HG03066 (cell line): ENCODE results near the gene CIART.
"Not testable (repeated sequence)": the region's sequence is repeated elsewhere in the genome, so short reads cannot be mapped to it uniquely, and the experiment has no call there.

Experiments
- ATAC-seq: cut with Tn5 transposase; IDR thresholded peaks from one replicate; pipeline ENCODE4 v1.9.1; 2021; ENCODE audit warnings: low read depth; ENCODE audit not compliant: unreplicated experiment

The CIART gene

DNA sequence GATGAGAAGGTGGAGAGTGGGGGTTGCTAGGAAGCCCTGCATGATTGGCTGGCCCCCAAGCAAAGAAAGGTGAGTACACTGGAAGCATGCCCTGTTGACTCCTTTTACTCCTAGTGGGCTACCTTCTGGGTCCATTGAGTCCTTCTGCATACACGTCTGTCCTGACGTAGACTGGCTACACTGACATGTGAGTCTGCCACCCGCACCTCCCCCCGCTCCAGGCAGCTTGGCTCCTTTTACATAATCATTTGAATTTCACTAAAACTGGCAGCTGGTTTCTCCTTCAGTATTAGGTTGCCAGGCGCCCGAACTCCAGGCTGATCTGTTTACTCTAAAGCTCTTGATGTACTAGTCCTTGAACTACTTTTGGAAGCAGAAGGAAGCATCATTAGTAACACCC, 20.0 kb downstream of the CIART start:
- no peak for ATAC-seq

DNA sequence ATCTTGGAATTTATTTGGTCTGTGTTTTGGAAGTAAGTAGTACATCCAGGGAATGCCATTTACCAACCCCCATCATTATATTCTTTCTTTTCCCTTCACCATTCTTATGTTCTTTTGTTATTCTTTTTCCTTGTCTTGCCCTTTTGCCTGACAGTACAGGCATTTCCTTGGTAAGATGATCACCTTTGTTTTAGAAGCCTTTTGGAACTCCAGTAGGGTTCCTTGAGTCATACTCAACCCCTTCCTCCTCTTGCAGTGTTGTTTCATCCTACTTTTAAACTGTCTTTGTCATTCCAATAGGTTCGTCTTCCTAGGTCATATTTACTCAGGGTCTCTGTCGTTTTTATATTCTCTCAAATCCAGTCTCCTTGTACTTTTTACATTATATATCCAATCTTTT, 20.5 kb downstream of the CIART start:
- ATAC-seq, result no peak

DNA sequence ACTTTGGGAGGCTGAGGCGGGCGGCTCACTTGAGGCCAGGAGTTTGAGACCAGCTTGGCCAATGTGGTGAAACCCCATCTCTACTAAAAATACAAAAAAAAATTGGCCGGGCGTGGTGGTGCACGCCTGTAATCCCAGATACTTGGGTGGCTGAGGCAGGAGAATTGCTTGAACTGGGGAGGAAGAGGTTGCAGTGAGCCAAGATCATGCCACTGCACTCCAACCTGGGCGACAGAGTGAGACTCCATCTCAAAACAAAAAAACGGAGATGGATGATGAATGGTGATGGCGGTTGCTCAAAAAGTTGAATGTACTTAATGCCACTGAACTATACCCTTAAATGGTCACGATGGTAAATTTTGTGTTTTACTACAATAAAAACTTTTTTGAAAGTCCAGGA, 26.2 kb downstream of the CIART start:
- not testable (repeated sequence) for ATAC-seq

DNA sequence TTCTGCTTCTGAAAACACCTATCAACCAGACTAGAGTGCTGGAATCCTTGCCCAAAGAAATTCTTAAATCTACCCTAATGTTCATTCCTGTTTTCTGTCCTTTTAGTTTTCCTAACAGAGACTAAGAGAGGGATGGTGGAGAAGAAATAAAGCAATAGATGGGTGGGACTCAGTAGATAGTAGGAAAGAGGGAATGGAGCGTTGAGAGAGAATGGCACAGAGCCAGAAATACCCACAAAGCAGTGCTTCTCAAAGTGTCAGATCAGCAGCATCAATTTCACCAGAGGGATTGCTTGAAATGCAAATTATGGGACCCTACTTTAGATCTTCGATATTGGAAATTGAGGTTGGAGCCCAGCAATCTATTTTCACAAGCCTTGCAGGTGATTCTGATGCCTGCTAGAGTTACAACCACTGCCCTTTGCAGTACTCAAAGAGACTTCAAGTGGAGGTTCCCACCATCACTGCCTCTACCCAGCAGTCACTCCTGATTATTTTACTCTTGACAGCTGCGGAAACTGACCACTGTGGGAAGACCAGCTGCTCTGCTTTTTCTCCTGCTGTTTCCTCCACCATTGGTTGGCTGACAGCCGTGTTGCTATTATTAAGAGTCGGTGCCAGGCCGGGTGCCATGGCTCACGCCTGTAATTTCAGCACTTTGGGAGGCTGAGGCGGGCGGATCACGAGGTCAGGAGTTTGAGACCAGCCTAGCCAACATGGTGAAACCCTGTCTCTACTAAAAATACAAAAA, 27.6 kb downstream of the CIART start:
- ATAC-seq, result no peak

DNA sequence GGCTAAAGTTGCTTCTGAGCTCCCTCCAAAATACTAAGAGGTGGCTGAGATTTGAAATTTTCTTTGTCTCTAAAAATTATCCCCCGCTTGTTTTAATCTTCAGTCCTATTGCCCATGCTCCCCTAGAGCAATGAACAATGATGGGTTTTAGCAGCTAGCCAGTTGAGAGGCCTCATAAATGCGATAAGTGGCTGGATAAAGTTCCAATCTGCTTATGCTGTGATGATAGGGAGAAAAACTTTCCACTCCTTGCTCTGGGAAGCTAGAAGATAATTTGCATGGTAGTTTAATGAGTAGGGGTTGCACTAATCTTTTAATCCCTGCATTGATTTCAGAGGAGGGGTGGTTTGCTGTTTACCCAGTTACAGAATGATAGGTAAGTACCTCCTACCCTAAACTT, 29.4 kb downstream of the CIART start:
- ATAC-seq, result no peak

DNA sequence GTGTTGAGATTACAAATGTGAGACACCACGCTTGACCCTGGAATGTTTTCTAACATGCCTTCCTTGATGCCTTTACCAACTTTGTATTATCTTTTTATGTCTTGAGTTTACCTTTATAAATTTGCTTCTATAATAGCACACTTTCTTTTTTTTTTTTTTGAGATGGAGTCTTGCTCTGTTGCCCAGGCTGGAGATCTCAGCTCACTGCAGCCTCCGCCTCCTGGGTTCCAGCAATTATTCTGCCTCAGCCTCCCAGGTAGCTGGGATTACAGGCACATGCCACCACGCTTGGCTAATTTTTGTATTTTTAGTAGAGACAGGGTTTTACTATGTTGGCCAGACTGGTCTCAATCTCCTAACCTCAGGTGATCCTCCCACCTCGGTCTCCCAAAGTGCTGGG, 32.3 kb downstream of the CIART start:
- not testable (repeated sequence) for ATAC-seq

DNA sequence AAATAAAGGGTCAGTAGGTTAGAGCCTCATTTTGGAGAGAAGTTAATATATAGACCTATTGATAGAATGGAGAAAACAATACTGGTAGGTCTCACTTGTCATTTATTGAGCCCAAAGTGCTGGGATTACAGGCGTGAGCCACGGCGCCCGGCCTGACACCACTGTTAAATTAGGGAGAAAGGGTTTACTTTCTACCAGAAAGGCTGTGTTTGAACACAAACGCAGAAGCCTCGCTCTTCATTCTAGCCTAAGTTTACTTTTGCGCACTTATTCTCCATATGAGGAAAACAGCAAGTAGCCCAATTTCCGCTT, 38.3 kb downstream of the CIART start:
- no peak for ATAC-seq

DNA sequence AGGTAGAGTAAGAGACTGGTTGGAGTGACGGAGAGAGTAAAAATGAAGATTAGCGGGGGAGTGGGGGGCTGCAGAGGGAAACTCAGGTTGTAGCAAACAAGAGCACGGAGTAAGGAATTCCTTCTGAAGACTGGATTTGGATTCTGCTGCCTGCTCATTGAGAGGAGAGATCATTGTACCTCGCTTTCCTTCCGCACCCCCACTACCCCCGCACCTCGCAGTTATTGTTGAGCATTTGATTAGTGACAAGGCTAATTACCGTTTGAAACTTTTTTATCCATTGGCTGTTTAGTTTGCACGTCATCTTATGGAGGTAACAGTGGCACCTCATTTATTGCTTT, 39.4 kb downstream of the CIART start:
- ATAC-seq, result no peak

DNA sequence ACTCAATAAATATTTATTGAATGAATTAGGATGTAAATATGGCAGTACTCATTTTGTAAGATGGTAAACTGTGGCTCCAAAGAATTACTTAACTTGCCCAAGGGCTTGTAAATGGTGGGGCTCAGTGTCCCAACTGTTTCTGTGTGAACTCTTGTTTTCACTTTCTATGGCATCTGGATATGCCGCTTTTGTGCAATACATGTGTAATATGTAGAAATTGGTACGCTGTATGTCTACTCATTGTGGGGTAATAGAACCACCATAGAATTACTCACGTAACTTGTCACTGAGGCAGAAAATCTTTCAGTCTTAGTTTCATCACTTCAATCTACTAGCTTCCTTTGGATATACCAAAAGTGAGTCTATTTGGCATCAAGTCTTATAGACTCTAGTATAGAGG, 40.0 kb downstream of the CIART start:
- ATAC-seq, result no peak

DNA sequence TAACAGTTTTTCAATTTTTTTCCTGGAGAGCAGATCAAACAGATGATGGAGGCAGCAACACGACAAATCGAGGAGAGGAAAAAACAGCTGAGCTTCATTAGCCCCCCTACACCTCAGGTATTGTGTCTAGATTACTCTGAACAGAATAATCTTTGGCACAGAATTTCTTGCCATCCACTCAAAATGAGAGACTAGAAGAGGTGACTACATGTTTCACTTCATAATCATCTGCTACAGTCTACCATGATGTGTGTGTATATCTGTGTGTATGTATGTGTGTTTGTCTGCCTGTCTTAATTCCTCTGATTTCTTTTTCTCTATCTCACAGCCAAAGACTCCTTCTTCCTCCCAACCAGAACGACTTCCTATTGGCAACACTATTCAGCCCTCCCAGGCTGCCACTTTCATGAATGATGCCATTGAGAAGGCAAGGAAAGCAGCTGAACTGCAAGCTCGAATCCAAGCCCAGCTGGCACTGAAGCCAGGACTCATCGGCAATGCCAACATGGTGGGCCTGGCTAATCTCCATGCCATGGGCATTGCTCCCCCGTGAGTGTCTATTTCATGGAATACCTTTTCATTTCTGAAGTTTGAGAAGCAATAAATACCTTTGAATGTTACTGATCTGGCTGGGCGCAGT, 50.4 kb downstream of the CIART start:
- ATAC-seq, result no peak
